HepG2 (cell line): ENCODE results near the gene ACAP3. TPM values are rescaled to one million over a fixed set of nuclear protein-coding genes. Genes with fewer than 3 reads are reported as not detected.

Experiments used
- KDM2A ChIP-seq: sonication (generic); formaldehyde crosslinking; IDR thresholded peaks from 2 replicates; pipeline ENCODE4 v1.4.0; 2020; ENCODE audit warnings: low read depth, missing genetic modification reagents, borderline replicate concordance
- MEF2D ChIP-seq: sonication (generic); formaldehyde crosslinking; IDR thresholded peaks from 2 replicates; pipeline ENCODE4 v1.5.1; 2020; ENCODE audit warnings: mild to moderate bottlenecking, missing genetic modification reagents
- MYC ChIP-seq: sonication (generic); formaldehyde crosslinking; IDR thresholded peaks from 2 replicates; pipeline ENCODE4 v1.9.0; 2021; ENCODE audit warnings: missing genetic modification reagents, borderline replicate concordance
- POLR2AphosphoS2 ChIP-seq: IDR thresholded peaks from 2 replicates; pipeline ENCODE4 v1.6.1; 2011; ENCODE audit warnings: low read depth, low read length, improper control_type of control experiment
- PRDM10 ChIP-seq: sonication (generic); formaldehyde crosslinking; IDR thresholded peaks from 2 replicates; pipeline ENCODE4 v1.4.0; 2020; ENCODE audit warnings: low read depth, missing genetic modification reagents
- PRMT3 ChIP-seq: sonication (generic); formaldehyde crosslinking; IDR thresholded peaks from 2 replicates; pipeline ENCODE4 v1.8.1; 2022; ENCODE audit warnings: low read depth, mild to moderate bottlenecking, moderate library complexity, missing genetic modification reagents, borderline replicate concordance
- TCF12 ChIP-seq, 2 experiments: fragments of 450-650 bp in 1 of 2; sonication (generic) in 1 of 2; formaldehyde crosslinking in 1 of 2; IDR thresholded peaks; 2 replicates each; pipeline versions ENCODE4 v1.6.1 to v1.8.0; 2017 to 2022; ENCODE audit warnings: antibody characterized with exemption in 1 of 2, mild to moderate bottlenecking in 1 of 2, missing genetic modification reagents in 1 of 2, moderate library complexity in 1 of 2
- ZBTB21 ChIP-seq: sonication (generic); formaldehyde crosslinking; IDR thresholded peaks from 2 replicates; pipeline ENCODE4 v1.4.0; 2020; ENCODE audit warnings: missing genetic modification reagents
- ZNF138 ChIP-seq: sonication (generic); formaldehyde crosslinking; IDR thresholded peaks from 2 replicates; pipeline ENCODE4 v1.5.0; 2020; ENCODE audit warnings: mild to moderate bottlenecking, low read depth, missing genetic modification reagents
- ZNF276 ChIP-seq: sonication (generic); formaldehyde crosslinking; IDR thresholded peaks from 2 replicates; pipeline ENCODE4 v1.4.0; 2020; ENCODE audit warnings: mild to moderate bottlenecking, low read depth, missing genetic modification reagents
- ZNF414 ChIP-seq: sonication (generic); formaldehyde crosslinking; IDR thresholded peaks from 2 replicates; pipeline ENCODE4 v1.5.0; 2020; ENCODE audit warnings: missing genetic modification reagents
- ZNF607 ChIP-seq: sonication (generic); formaldehyde crosslinking; IDR thresholded peaks from 2 replicates; pipeline ENCODE4 v1.5.1; 2020; ENCODE audit warnings: missing genetic modification reagents, mild to moderate bottlenecking, borderline replicate concordance
- ZNF746 ChIP-seq: sonication (generic); formaldehyde crosslinking; IDR thresholded peaks from 2 replicates; pipeline ENCODE4 v1.8.0; 2022; ENCODE audit warnings: mild to moderate bottlenecking, missing genetic modification reagents
- polyA plus RNA-seq, 8 experiments: library from polyadenylated mRNA; depleted of rRNA in 3 of 8; stranded (reverse) in 7 of 8; unstranded in 1 of 8; fragments of >200 nt; fragmentation: Illumina TruSeq in 4 of 8; extraction: Trizol in 4 of 8; gene quantifications; 2 replicates each; pipeline versions ENCODE4 v1.2.1 to v1.2.3, GENCODE V29; 2011 to 2016; ENCODE audit warnings: low read depth in 4 of 8, missing spikeins in 1 of 8, mixed read lengths in 1 of 8; ENCODE audit not compliant: insufficient read depth in 1 of 8
- total RNA-seq, 5 experiments: library from RNA; depleted of rRNA; stranded (reverse); fragments of >200 nt; fragmentation: Illumina TruSeq; extraction: Trizol; gene quantifications; 2 replicates each; pipeline ENCODE4 v1.2.3, GENCODE V29; 2016; ENCODE audit warnings: low read depth in 1 of 5

ACAP3 gene
- total and polyA plus RNA-seq, 2 of the 13 experiments (the other 11 are each of a cell fraction or from before 2014, with no cell fraction given): 29.4 to 50.8 TPM

GRCh38 chr1:1330366-1331067 is 22.8 kb upstream of the ACAP3 start (continued):
- TF ChIP-seq KDM2A: 0 out of 2 replicates have a peak, but pooled peaks have one; percentile 5
- 0 out of 2 replicates have a peak, but pooled peaks have one; percentile 4 for TF ChIP-seq ZNF607 (CRISPR knock-in tag)
- TF ChIP-seq ZNF414: no peak
- no peak for TF ChIP-seq PRMT3 (CRISPR knock-in tag)
- 0 out of 2 replicates have a peak, but pooled peaks have one; percentile 8 for TF ChIP-seq ZBTB21 (CRISPR knock-in tag)
- TF ChIP-seq ZNF746: no peak
- peak; percentile 18; the same call in 1 of the 2 replicates for TF ChIP-seq POLR2AphosphoS2
- peak; percentile 15; the same call in 1 of the 2 replicates for TF ChIP-seq PRDM10
- 0 out of 2 replicates have a peak, but pooled peaks have one; percentile 5 for TF ChIP-seq MEF2D
- no peak for TF ChIP-seq TCF12 (IDR thresholded peaks at IDR 0.05)
- peak; percentile 29; the same call in 1 of the 2 replicates for TF ChIP-seq TCF12 (CRISPR knock-in tag; IDR thresholded peaks at IDR 0.05)
- 0 out of 2 replicates have a peak, but pooled peaks have one; percentile 19 for TF ChIP-seq ZNF138 (CRISPR knock-in tag)
- TF ChIP-seq ZNF276 (CRISPR knock-in tag): 0 out of 2 replicates have a peak, but pooled peaks have one; percentile 15
- TF ChIP-seq MYC (CRISPR knock-in tag): 0 out of 2 replicates have a peak, but pooled peaks have one; percentile 5
